Hindlimb muscle (tissue), 1 donor: ENCODE results near the gene SAMD4B. TPM values are rescaled to one million over a fixed set of nuclear protein-coding genes. Genes with fewer than 3 reads are reported as not detected.
A peak's percentile ranks its signal among the peaks of the same experiment; 100 is the strongest.

Experiments
- DNase-seq: peaks from one replicate; pipeline ENCODE4 v3.0.0-alpha.2; 2013
- polyA plus RNA-seq: library from polyadenylated mRNA; unstranded; fragments of 120-200 nt; gene quantifications from one replicate; pipeline ENCODE4 v1.2.1, GENCODE V29; 2013; ENCODE audit not compliant: insufficient read length

SAMD4B gene
- polyA plus RNA-seq, 1 donor, result 92.8 TPM

DNA sequence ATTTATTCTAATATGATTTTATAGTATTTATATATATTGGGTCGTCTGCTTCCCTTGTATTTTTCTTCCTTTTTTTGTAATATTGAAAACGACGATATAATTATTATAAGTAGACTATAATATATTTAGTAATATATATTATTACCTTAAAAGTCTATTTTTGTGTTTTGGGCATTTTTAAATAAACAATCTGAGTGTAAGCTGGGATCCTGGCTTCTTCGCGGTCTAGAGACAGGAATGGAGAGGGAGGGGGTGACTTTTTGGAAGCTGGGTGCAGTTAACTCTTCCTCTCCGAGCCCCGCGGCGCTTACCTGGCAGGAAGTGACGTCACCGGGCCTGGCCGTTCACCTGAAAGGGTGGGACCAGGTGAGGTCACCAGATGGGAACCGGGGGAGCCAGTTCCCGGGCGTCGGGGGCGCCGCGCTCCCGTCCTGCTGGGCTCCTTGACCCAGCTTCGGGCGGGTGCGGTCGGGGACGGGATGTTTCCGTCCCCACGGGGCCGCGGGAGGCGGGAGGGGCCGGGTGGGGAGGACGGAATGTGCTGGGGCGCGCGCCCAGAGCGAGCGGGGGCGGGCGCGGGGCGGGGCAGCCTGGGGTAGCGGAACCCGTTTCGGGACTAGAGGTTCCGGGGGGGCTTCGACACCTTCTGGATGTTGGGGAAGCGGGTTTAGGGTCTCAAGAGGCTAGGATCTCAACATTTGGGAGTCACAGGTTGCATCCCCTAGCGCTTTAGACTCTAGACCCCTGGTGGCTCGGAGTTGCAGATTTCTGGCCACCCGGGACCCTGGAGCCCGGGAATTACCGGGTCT, 67.2 kb downstream of the SAMD4B start:
- peak; percentile 81 for DNase-seq

DNA sequence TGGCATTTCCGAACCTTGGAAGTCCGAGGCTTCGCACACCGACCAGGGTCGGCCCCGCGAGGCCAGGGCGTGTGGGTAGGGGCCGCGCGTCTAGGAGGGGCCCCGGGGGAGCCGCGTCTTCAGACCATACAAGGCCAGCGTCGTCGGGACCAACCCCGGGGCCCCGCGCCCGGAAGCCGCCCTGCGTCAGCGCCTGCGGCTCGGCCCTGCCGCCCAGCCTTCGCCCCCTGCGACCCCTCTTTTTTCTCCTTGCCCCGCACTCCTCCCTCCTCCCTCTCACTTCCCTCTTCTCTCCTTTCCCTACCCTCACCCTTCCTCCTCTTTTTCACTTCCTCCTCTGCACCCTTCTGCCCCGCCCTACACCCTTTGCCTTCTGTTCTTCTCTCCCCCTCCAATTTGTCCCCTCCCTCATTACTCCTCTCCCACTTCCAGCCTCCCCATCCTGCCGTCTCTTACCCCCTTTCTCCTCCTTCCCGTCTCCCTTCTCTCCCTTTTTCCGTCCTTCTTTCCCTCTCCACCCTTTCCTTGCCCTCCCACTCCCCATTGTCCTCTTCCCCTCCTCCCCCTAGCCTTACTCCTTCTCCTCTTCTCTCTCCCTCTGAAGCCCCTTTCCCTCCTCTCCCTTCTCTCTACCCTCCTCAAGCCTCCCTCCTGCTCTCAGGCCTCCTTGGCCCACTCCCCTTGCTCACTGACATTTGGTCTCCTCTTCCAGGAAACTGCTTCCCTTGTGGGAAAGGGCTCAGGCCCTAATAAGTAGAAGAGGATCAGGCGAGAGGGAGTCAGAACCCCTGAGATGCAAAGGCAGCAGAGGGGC, 68.0 kb downstream of the SAMD4B start:
- peak; percentile 78 for DNase-seq

DNA sequence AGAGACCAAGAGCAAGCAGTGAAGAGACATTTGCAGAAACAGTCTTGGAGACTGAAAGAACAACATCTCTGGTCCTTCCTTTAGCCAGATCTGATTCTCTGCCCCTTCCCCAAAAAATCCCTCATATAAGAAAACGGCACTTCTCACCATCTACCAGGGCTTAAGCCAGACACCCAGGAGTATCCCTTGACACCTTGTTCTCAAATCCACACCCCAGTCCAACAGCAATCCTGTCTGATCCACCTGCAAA, 68.5 kb downstream of the SAMD4B start:
- no peak for DNase-seq

DNA sequence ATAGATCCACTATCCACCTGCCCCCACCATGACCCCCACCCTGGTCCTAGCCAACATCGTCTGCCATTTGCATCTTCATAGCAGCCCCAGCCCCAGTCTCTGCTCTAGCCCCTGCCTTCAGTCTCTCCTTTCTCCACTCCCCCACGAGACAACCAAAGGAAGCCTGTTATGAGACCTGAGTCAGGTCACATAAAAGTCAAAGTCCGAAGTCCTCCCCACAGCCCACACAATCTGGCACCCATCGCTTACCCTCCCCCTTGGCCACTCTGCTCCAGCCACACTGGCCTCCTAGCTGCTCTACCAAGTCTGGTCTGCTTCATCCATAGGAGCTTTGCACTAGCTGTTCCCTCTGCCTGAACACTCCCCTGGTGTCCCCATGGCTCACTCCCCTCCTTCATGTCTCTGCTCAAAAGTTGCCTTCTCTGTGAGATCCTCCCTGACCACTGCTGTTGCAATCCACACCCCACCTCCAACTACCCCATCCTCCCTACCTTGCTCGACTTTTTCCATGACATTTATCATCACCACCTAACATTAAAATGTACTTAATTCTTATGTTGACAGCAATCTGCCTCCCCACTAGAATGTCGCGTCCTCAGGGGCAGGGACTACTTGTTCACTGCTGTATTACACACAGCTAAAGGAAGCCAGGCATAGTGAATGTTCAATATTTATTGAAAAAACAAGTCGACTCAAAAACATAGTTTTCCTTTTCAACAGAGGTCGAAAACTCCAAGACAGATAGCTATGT, 69.0 kb downstream of the SAMD4B start:
- no peak for DNase-seq

DNA sequence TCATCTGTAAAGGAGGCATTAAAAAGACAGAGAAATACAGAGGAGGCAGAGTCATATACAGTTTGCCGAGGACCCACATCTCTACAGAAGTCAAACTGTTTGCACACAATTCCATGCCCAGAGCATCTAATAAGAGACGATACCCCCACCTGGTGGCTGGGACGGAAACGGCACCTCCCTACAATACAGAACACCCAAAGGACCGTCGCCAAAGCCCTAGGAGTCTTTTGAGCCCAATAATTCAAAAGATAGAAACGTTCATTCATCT, 69.5 kb downstream of the SAMD4B start:
- peak; percentile 90 for DNase-seq

DNA sequence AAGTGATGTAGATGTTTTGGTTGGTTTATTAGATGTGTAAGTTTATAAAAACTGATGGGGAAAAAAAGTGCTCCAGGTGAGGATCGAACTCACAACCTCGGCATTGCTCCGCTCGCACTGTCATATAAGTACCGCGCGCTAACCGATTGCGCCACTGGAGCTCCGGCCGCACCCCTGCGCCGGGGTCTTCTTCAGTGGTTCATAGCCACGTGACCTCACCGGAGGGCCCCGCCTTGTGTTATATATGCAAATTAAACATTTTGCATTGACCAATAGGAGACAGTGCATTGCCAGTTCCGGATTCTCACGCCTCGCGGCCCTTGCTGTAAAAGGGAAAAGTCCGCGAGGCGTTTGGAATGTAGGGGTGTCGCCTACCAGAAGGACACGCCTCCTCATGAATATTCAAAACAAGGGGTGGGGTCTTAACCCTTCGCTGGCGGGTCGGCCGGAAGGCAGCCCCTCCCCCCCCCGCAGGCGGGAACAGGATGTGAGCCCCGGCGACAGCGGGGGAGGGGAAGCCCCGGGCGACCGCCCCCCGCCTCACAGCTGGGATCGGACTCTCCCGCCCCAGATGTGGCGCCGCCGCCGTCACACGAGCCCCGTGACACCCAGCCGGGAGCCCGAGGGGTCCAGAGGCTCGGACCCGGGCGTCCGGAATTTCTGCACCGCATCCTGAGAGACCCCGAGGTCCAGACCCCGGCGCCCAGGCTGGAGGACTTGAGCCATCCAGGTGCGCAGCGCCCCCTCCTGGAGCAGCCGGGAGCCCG, 70.1 kb downstream of the SAMD4B start, which contains the start of gene PLEKHG2:
TSS of gene PLEKHG2 (plus strand) at position 570 of the 767 bp plus-strand sequence. CDS start 1,418 bp downstream, outside the sequence.
- DNase-seq, result peak; percentile 99

DNA sequence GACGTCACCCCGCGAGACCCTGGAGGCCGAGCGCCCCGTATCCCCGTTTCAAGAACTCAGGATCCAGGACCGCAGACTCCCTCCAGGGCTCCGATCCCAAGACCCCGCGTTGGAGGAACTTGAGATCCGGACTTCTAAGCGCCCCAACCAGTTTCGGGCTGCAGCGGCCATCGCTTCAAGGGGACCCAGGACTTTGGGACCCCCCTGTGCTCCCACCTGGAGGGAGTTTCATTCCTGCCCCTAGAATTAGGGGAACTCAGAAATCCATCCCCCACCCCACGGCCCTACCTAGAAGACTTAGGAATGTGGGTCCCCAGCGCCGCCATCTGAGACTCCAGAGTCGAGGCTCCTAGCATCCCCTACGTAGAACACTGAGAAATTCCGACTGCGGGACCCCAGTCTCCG, 70.6 kb downstream of the SAMD4B start:
- DNase-seq, result no peak

DNA sequence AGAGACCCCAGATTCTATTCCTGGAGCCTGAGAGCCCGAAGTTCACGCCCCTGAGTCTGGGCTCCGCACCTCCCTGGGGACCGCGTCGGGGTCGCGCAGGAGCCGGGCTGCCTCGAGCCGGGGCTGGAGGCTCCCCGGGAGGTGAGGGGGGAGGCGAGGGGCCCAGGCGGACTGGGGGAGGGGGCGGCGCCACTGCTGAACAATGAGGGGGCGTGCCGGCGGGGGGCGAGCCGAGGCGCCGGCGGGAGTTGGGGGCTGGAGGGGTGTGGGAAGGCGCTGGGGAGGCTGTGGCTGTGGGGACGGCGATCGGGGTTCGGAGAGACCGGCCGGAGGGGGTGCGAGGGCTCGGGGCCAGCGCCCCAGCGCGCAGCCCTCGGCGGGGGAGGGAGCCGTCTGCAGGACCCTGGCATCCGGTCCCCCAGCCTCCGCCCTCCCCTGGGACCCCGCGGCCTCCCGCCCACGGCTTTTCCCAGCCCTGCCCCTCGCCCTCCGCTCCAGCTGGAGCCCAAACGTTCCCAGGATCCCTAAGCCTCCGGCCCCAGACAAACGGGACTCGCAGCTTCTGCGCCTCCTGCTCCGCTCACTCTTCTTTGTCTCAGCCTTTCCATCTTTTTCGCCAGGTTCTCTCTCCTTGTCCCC, 71.2 kb downstream of the SAMD4B start:
- DNase-seq, result peak; percentile 79

DNA sequence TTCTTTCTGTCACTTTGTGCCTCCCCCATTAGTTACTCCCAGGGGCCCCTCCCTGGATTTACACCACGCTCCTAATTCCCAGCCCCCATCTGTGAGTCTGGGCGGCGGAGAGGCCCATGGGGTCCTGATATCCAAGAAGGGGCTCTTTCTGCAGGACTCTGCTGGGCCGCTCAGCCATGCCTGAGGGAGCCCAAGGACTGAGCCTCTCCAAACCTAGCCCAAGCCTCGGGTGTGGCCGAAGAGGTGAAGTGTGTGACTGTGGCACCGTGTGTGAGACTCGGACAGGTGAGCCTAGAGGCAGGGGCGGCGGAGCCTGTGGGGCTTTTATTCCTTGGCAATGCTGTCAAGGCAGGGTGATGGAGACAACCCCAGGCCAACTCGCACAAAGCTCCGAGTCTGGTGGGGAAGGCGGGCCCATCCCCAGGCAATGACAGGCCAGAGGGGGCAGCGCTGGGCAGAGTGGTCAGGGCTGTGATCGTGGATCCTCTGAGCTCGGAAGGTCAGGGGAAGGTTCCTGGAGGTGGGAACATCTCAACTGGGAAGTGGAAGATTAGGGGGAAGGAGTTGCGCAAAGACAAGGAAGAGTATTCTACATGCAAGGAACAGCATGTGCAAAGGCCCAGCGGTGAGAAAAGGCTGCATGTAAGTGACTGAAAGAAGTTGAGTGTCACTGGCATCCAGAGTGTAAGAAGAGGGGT, 71.8 kb downstream of the SAMD4B start:
- DNase-seq, result no peak

DNA sequence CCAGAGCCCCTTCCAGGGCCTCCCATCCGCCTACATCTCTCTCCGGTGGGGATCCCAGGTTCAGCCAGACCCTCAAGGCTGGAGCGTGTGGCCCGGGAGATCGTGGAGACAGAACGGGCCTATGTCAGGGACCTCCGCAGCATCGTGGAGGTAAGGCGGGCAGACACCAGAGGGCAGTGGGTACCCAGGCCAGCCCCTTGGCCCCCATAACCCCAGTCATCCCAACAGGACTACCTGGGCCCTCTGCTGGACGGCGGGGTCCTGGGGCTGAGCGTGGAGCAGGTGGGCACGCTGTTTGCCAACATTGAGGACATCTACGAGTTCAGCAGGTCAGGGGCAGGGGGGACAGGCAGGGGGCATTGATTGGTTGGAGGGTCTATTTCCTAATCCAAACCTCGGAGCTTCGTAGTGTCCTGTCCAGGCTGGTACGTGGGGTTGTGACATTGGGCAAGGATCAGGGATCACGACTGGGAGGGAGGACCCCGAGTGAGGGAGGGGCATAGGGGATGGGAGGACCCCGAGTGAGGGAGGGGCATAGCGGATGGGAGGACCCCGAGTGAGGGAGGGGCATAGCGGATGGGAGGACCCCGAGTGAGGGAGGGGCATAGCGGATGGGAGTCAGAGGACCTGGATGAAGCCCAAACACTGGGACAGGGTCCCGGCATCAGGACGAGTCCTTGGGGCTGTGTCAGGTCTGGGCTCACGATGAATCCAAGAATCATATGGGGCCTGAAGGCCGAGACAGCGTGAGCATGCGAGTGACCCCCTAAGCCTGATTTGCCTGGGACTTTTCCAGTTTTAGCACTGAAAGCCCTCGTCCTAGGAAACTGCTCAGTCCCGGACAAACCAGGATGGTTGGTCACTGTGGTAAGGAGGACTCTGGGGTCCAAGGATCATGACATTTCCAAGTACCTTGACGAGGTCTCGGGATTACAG, 73.2 kb downstream of the SAMD4B start:
- DNase-seq, result no peak

DNA sequence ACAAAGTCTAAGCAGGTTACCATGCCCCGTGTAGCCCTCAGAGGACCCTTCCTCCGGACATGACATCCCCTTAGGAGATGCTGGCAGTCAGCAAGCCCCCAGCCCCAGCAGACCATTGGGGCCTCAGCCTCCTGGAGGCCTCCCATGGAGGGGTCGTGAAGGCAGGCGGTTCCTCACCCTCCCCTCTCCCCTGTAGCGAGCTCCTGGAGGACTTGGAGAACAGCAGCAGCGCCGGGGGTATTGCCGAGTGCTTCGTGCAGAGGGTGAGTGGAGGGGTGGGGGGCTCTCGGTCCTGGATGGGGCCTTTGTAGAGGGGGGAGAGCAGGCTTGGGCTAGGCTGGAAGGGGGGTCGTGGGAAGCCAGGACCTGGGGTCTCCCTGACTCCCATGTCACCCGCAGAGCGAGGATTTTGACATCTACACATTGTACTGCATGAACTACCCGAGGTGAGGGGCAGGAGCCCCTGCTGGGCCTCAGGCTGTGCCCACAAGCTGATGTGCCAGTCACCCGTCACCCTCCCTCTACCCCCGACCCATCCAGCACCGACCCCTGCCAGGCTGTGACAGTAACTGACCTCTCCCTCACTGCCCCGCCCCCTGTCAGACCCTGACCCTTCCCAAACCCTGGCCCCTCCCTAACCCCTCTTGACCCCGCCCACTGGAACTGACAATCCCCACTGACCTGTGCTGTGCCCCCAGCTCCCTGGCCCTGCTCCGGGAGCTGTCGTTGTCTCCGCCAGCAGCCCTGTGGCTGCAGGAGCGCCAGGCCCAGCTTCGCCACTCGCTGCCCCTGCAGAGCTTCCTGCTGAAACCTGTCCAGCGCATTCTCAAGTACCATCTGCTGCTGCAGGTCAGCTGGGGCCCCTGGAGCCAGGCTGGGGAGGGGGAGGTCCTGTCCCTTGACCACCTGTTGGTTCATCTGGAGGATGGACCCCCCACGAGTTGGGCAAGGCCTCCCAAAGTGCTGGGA, 74.2 kb downstream of the SAMD4B start:
- DNase-seq, result no peak

DNA sequence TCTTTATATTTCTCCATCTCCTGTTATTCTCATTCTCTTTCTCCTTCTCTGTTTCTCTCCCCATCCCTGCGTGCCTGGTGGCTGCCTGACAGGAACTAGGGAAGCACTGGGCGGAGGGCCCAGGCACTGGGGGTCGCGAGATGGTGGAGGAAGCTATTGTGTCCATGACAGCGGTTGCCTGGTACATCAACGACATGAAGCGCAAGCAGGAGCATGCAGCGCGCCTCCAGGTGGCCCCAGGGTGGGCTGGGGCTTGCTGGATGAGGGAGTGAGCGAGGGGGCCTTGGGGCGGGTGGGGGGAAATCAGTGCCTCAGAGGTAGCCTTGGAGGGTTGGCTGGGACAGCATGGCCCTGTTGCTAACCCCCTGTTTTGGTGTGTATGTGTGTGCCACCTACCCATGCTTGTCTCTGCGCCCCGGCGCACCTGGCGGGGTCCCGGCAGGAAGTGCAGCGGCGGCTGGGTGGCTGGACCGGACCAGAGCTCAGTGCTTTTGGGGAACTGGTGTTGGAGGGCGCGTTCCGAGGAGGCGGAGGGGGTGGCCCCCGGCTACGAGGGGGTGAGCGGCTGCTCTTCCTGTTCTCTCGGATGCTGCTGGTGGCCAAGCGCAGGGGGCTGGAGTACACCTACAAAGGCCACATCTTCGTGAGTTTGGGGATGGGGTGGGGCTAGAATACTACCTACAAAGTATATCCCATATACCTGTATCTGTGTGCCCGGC, 75.4 kb downstream of the SAMD4B start:
- DNase-seq, result no peak

DNA sequence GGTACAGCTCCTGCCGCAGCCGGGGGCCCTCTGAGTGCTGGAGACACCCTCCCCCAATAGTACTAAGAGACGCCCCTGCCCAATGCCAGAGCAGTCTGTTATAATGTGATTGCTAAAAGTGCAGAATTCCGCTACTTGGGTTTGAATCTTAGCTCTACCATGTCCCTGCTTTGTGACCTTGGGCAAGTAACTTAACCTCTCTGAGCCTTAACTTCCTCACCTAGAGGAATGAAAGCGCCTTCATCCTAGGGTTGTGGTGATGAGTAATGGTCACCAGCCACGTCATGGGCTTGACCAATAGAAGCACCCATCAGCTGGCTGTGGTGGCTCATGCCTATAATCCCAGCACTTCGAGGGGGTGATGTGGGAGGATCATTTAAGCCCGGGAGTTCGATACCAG, 76.8 kb downstream of the SAMD4B start:
- DNase-seq, result no peak

DNA sequence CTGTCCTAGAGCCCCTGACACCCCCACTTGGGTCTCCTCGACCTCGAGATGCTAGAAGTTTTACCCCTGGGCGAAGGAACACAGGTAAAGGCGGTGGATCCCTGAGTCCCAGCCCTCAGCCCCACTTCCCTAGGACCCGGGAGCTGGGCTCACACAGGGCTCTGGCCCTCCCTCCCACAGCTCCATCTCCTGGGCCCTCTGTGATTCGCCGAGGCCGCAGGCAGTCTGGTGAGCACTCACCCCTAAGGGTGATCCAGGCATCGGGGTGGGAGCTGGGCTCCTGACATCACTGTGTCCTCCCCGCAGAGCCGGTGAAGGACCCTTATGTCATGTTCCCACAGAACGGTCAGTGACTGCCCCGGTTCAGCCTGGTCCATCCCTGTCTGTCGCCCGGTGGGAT, 78.5 kb downstream of the SAMD4B start:
- no peak for DNase-seq

DNA sequence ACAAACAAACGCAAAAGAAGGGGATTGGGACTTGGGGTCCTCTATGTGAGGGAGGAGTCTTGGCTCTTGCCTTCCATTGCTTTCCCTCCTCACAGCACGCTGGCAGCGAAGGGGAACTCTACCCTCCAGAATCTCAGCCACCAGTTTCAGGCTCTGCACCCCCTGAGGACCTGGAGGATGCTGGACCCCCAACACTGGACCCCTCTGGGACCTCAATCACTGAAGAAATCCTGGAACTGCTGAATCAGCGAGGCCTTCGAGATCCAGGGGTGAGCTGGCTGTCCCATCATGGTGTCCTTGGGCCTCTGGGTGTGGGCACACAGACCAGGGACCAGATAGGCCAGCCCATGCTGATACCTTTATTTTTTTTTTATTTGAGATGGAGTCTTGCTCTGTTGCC, 79.8 kb downstream of the SAMD4B start:
- no peak for DNase-seq

DNA sequence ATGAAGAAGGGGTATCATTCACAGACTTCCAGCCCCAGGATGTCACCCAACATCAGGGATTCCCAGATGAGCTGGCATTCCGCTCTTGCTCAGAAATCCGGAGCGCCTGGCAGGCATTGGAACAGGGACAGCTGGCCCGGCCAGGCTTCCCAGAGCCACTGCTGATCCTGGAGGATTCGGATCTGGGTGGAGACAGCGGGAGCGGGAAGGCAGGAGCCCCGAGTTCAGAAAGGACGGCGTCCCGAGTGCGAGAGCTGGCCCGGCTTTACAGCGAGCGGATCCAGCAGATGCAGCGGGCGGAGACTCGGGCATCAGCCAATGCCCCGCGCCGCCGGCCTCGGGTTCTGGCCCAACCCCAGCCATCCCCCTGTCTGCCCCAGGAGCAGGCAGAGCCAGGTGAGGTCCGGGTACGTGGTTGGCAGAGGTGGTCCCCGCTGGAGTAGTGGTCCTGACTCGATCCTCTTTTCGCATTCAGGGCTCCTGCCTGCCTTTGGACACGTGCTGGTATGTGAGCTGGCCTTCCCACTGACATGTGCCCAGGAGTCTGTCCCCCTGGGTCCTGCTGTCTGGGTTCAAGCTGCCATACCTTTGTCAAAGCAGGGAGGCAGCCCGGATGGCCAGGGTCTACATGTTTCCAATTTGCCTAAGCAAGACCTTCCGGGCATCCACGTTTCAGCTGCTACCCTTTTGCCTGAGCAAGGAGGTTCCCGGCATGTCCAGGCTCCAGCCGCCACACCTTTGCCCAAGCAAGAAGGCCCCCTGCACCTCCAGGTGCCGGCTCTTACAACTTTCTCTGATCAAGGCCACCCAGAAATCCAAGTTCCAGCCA, 81.3 kb downstream of the SAMD4B start:
- DNase-seq, result no peak

DNA sequence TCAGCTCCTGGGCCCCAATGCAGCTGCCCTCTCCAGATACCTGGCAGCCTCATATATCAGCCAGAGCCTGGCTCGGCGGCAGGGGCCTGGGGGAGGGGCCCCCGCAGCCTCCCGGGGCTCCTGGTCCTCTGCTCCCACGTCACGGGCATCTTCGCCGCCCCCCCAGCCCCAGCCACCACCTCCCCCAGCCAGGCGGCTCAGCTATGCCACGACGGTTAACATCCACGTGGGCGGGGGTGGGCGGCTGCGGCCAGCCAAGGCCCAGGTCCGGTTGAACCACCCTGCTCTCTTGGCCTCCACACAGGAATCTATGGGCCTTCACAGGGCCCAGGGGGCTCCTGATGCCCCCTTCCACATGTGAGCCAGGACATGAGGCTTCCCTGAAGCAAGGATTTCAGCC, 82.7 kb downstream of the SAMD4B start:
- DNase-seq, result no peak

DNA sequence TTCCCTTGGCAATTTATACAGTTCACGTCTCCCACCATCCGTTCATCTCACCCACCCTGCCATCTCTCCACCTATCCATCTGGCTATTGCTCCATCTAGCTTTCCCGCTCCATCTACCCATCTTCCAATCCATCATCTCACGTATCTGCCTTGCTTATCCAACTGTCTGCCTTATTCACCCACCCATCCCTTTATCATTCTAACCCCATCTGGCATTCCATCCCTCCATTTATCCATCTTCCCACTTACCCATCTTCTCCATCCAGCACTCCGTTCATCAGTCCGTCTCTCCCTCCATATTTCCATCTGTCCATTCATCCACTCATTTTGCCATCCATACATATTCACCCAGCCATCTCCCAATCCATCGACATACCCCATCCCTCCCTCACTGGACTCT, 83.5 kb downstream of the SAMD4B start:
- DNase-seq, result no peak
